ENCODE data around the gene SLC5A5. TPM values are rescaled to one million over a fixed set of nuclear protein-coding genes. Genes with fewer than 3 reads are reported as not detected.

Gene SLC5A5
- total and polyA plus RNA-seq, 2 of the 4 experiments (the other 2 are of a cell fraction) = not detected

DNA sequence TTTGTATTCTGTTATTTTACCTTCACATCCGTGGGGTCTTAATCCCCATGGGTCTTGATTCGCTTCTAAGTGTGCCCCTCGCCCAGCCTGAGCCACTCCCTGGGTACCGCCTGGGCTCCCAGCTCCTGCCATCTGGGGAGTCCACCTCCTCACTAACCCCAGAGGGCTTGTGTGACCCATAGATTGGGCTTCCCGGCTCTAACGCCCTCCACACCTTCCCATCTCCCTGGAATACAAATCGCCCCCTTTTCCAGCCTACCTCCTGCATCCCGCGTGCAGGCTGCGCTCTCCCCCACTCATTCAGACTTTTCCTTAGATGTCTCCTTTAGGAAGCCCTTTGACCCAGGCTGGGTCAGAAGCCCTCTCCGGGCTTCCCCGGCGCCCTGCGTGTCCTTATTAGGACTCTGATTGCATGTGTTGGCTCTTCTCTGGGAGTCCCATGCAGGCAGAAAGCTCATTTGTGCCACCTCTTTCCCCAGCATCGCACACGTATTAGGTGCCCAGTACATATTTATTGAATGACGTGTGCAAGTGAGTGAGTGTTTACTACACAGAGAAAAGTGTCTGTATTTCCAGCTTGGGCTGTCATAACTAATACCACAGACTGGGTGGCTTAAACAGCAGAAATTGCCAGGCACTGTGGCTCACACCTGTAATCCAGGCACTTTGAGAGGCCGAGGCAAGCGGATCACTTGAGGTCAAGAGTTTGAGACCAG lies 61.8 kb downstream of the SLC5A5 start (continued):
- TF ChIP-seq CEBPB (IDR thresholded peaks at IDR 0.05; ENCODE audit: low read depth, low read length) (no peak), RCOR1 (IDR thresholded peaks at IDR 0.05; ENCODE audit: insufficient replicate concordance, low read length) (no peak), POLR2A (IDR thresholded peaks at IDR 0.05; ENCODE audit: low read depth, low read length) (no peak)

DNA sequence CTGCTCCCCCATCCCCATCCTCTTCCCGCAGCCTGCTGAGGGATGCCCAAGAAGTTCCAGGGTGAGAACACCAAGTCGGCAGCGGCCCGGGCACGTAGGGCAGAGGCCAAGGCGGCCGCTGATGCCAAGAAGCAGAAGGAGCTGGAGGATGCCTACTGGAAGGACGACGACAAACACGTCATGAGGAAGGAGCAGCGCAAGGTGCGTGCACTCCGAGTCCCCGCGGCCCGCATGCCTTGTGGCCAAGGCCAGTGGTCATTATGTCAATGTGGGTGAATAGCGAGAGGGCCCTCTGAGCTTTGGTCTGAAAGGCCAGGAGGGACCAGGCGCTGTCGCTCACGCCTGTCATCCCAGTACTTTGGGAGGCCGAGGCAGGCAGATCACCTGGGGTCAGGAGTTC lies 64.6 kb downstream of the SLC5A5 start:
- H4K20me1 ChIP-seq (ENCODE audit: insufficient read depth, low read length) = peaks cover 12% of the 10 kb centered on the region; the same call in 1 of the 2 replicates
- in situ Hi-C loops (cut with MboI; ENCODE audit: low sequenced_read_pairs) = loop anchor here (5.0 to 25.0 kb wide), 2 partner anchors 56 to 126 kb away; no protein-coding TSS in a partner anchor
- H2BK20ac ChIP-seq (ENCODE audit: low read depth, low read length) = no peak overlapping the region
- no peak overlapping the region for H3K18ac ChIP-seq (ENCODE audit: low read depth, low read length)
- peaks cover 4% of the 10 kb centered on the region; the same call in 1 of the 2 replicates for H3K36me3 ChIP-seq (ENCODE audit: control insufficient read depth, insufficient read depth, low read length)
- no peak overlapping the region for H3K23ac ChIP-seq (ENCODE audit: low read depth, low read length)
- H4K5ac ChIP-seq (ENCODE audit: low read depth, low read length) = no peak overlapping the region
- H4K91ac ChIP-seq (ENCODE audit: insufficient read depth, low read depth, low read length) = no peak overlapping the region
- H3K9ac ChIP-seq (ENCODE audit: low read depth, low read length) = no peak overlapping the region
- H3K56ac ChIP-seq (ENCODE audit: extremely low read depth, insufficient read depth, low read length) = no peak overlapping the region
- H2BK15ac ChIP-seq (ENCODE audit: low read depth, low read length) = no peak overlapping the region
- H2AK9ac ChIP-seq (replicated peaks; ENCODE audit: low read depth, low read length, poor library complexity) = peak overlapping the region; percentile 42
- ATAC-seq (ENCODE audit: low read depth) (no peak), DNase-seq (no peak)
- peaks cover 3% of the 10 kb centered on the region for H3K9me1 ChIP-seq (ENCODE audit: insufficient read depth, low read length)
- TF ChIP-seq, protein P1, sequence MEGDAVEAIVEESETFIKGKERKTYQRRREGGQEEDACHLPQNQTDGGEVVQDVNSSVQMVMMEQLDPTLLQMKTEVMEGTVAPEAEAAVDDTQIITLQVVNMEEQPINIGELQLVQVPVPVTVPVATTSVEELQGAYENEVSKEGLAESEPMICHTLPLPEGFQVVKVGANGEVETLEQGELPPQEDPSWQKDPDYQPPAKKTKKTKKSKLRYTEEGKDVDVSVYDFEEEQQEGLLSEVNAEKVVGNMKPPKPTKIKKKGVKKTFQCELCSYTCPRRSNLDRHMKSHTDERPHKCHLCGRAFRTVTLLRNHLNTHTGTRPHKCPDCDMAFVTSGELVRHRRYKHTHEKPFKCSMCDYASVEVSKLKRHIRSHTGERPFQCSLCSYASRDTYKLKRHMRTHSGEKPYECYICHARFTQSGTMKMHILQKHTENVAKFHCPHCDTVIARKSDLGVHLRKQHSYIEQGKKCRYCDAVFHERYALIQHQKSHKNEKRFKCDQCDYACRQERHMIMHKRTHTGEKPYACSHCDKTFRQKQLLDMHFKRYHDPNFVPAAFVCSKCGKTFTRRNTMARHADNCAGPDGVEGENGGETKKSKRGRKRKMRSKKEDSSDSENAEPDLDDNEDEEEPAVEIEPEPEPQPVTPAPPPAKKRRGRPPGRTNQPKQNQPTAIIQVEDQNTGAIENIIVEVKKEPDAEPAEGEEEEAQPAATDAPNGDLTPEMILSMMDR (conservative IDR thresholded peaks at IDR 0.05; ENCODE audit: low read depth, low read length) = no peak
- no peak for TF ChIP-seq MAZ (IDR thresholded peaks at IDR 0.05; ENCODE audit: borderline replicate concordance, low read depth, low read length)
- TF ChIP-seq CHD1 (IDR thresholded peaks at IDR 0.05; ENCODE audit: low read depth, low read length) = no peak
- TF ChIP-seq POLR2A (IDR thresholded peaks at IDR 0.05; ENCODE audit: low read depth, low read length) = no peak
- TF ChIP-seq SMC3 (IDR thresholded peaks at IDR 0.05; ENCODE audit: low read depth, low read length) = no peak
- no peak for TF ChIP-seq MAFK (IDR thresholded peaks at IDR 0.05; ENCODE audit: low read depth, low read length)
- TF ChIP-seq, protein P2, sequence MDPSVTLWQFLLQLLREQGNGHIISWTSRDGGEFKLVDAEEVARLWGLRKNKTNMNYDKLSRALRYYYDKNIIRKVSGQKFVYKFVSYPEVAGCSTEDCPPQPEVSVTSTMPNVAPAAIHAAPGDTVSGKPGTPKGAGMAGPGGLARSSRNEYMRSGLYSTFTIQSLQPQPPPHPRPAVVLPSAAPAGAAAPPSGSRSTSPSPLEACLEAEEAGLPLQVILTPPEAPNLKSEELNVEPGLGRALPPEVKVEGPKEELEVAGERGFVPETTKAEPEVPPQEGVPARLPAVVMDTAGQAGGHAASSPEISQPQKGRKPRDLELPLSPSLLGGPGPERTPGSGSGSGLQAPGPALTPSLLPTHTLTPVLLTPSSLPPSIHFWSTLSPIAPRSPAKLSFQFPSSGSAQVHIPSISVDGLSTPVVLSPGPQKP (IDR thresholded peaks at IDR 0.05; ENCODE audit: borderline replicate concordance, low read depth, low read length) = no peak
- TF ChIP-seq RCOR1 (IDR thresholded peaks at IDR 0.05; ENCODE audit: insufficient replicate concordance, low read length) = no peak
- no peak for TF ChIP-seq RFX5 (IDR thresholded peaks at IDR 0.05; ENCODE audit: low read depth, low read length)
- no peak overlapping the region for H3K27ac ChIP-seq (ENCODE audit: insufficient read depth, low read length)
- no peak overlapping the region for H3K4ac ChIP-seq (ENCODE audit: low read depth, low read length)
- dilution Hi-C loops (cut with HindIII; ENCODE audit: low sequenced_read_pairs, unreplicated experiment) = no loop called here
- ChIA-PET POLR2A (ENCODE audit: unreplicated experiment) (no interaction called here), CTCF (interaction anchor here (1.6 kb wide), 1 partner anchor 77 kb away, joined by 3 read pairs; the partner anchor contains the start of gene RPL18A)
- peak overlapping the region; percentile 32 for H2AFZ ChIP-seq (replicated peaks; ENCODE audit: low read length, poor library complexity)
- no peak overlapping the region for H3K4me2 ChIP-seq (ENCODE audit: low read depth, low read length)
- H3K4me3 ChIP-seq (ENCODE audit: insufficient read depth, low read depth, low read length) = no peak overlapping the region
- H2AK5ac ChIP-seq (ENCODE audit: low read depth, low read length) = no peak overlapping the region
- H3K14ac ChIP-seq (replicated peaks; ENCODE audit: low read depth, low read length) = no peak overlapping the region
- 93% methylated on average over 20 of the region's 21 CpGs; no CpG with 5 or more reads in 1 of the 2 experiments for WGBS, 2 experiments (ENCODE audit: extremely low coverage in 2 of 2, insufficient read length in 1 of 2)
- no peak overlapping the region for H4K8ac ChIP-seq (ENCODE audit: low read depth in 2 of 2, low read length in 2 of 2)
- no TSS peak for BruUV-seq (replicated peaks)
- H2BK120ac ChIP-seq (ENCODE audit: low read depth, low read length) = no peak overlapping the region
- H3K27me3 ChIP-seq (ENCODE audit: control insufficient read depth, insufficient read depth, low read length) = 0 out of 2 replicates have a peak, but pooled peaks cover 2% of the 10 kb centered on the region
- intact Hi-C loops (cut with micrococcal nuclease) = loop anchor here (5.0 kb wide), 1 partner anchor 121 kb away; no protein-coding TSS in a partner anchor
- no peak overlapping the region for H2BK5ac ChIP-seq (ENCODE audit: low read depth, low read length, poor library complexity, severe bottlenecking)
- H3K9me3 ChIP-seq (ENCODE audit: control insufficient read depth, insufficient read depth, low read length) = no peaks in the 10 kb centered on the region
- H3K4me1 ChIP-seq (ENCODE audit: control insufficient read depth, insufficient read depth, low read length) = peaks cover 3% of the 10 kb centered on the region; the same call in 1 of the 2 replicates
- H3K79me1 ChIP-seq (ENCODE audit: low read depth in 1 of 2, low read length in 2 of 2) = peaks cover 0 to 29% of the 10 kb centered on the region in 2 experiments; a peak in 3 of 4 replicates
